Tibial nerve (tissue), 4 donors: ENCODE measurements around the gene ARID1B. TPM values are rescaled to one million over a fixed set of nuclear protein-coding genes. Genes with fewer than 3 reads are reported as not detected.
"Not testable (repeated sequence)": the region's sequence is repeated elsewhere in the genome, so short reads cannot be mapped to it uniquely, and the experiment has no call there.

Experiments used
- DNase-seq, 2 donors: peaks; one replicate each; pipeline ENCODE4 v3.0.0-alpha.2; 2019; ENCODE audit warnings: low spot score in 2 of 2
- H3K27ac ChIP-seq, 4 donors: fragments of 200-600 bp; sonication (generic) in 3 of 4; one replicate each; pipeline ENCODE4 v1.5.1; 2017 to 2019; ENCODE audit warnings: mild to moderate bottlenecking in 1 of 4
- H3K27me3 ChIP-seq, 2 donors: fragments of 200-600 bp; sonication (generic) in 1 of 2; one replicate each; pipeline versions ENCODE4 v1.5.1 to v1.6.0; 2017 to 2019
- H3K36me3 ChIP-seq, 3 donors: fragments of 200-600 bp; sonication (generic); one replicate each; pipeline ENCODE4 v1.5.1; 2018 to 2019
- H3K4me1 ChIP-seq, 4 donors: fragments of 200-600 bp; sonication (generic) in 3 of 4; one replicate each; pipeline ENCODE4 v1.5.1; 2017 to 2019
- H3K4me3 ChIP-seq, 4 donors: fragments of 200-600 bp; sonication (generic) in 3 of 4; one replicate each; pipeline ENCODE4 v1.5.1; 2017 to 2019; ENCODE audit warnings: mild to moderate bottlenecking in 1 of 4, moderate library complexity in 1 of 4
- H3K9me3 ChIP-seq, 4 donors: fragments of 200-600 bp; sonication (generic) in 3 of 4; one replicate each; pipeline ENCODE4 v1.5.1; 2017 to 2019
- CTCF ChIP-seq, 5 experiments: fragments of 200-600 bp in 3 of 5; fragments of 450-650 bp in 2 of 5; sonication (generic) in 3 of 5; IDR thresholded peaks; one replicate each; pipeline ENCODE4 v1.5.1; 2016 to 2019; ENCODE audit warnings: antibody characterized with exemption in 5 of 5, mild to moderate bottlenecking in 3 of 5, moderate library complexity in 2 of 5
- EP300 ChIP-seq, 2 donors: sonication (generic); formaldehyde crosslinking; IDR thresholded peaks; one replicate each; pipeline ENCODE4 v1.6.1; 2017; ENCODE audit warnings: antibody characterized with exemption in 2 of 2, mild to moderate bottlenecking in 1 of 2
- POLR2A ChIP-seq, 2 donors: fragments of 450-650 bp; IDR thresholded peaks; one replicate each; pipeline ENCODE4 v1.6.1; 2017; ENCODE audit warnings: antibody characterized with exemption in 2 of 2, mild to moderate bottlenecking in 2 of 2, moderate library complexity in 2 of 2
- WGBS, 2 donors: methylation state at CpG; one replicate each; pipeline ENCODE4 v1.1.5; 2018; 5-methylcytosine and 5-hydroxymethylcytosine counted together
- total RNA-seq, 4 donors: library from RNA; depleted of rRNA; stranded (reverse); fragments of >200 nt; gene quantifications; one replicate each; pipeline ENCODE4 v1.1.0, GENCODE V29; 2016

Gene ARID1B
- total RNA-seq, 4 donors from 2014 or later = 91.5 to 123 (median 110) TPM

DNA sequence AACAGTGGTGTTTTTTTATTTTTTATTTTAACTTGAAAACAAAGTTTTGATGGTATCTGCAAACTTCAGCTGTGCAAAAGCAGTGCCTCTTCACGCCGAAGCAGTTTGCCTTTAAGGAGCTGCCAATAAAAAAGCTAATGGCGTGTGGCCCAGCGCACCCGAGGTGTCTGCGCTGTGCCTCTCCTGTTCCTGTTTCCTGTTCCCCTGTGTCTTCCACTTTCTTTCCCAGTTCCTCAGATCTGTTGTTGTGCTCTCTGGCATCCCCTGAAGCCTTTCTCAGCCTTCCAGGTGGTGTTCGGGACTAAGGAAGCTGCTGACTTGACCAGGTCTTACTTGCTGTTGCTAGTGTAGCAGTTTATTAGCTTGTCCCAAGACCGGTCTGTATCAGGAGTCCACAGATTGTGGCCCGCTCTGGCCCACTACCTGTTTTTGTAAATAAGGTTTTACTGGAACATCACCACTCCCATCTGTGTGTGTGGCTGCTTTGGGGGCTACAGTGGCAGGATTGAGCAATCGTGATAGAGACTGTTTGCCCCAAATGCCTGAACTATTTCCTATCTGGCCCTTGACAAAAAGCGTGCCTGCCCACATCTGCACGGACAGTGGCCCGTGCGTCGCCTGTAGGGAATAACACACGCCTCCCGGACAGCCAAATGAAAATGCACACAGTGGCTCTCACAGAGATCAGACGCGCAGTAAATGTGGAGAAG, 367.8 kb downstream of the ARID1B start:
- Histone ChIP-seq H3K27me3 (no peaks in the 10 kb centered on the region), H3K9me3 (no peaks in the 10 kb centered on the region), H3K27ac (peak overlapping the region in 3 of 4 donors; percentile 41 to 85 (median 70)), H3K4me3 (no peak overlapping the region), H3K36me3 (peaks cover 0 to 26% (median 4%) of the 10 kb centered on the region in 3 donors), H3K4me1 (peaks cover 0 to 55% (median 24%) of the 10 kb centered on the region in 4 donors)
- TF ChIP-seq EP300 (IDR thresholded peaks at IDR 0.05) (no peak), POLR2A (IDR thresholded peaks at IDR 0.05) (no peak), CTCF (IDR thresholded peaks at IDR 0.05) (no peak)
- DNase-seq = no peak
- WGBS, 2 donors = 62 to 69% methylated on average over 19 of the region's 19 CpGs

- TF ChIP-seq EP300 (IDR thresholded peaks at IDR 0.05) (no peak), POLR2A (IDR thresholded peaks at IDR 0.05) (no peak), CTCF (IDR thresholded peaks at IDR 0.05) (no peak)
- DNase-seq = no peak
- H3K4me3 ChIP-seq = no peak overlapping the region
- peaks cover 0 to 61% (median 24%) of the 10 kb centered on the region in 4 donors for H3K4me1 ChIP-seq
- no peaks in the 10 kb centered on the region for H3K9me3 ChIP-seq
- 65 to 75% methylated on average over 6 of the region's 6 CpGs for WGBS, 2 donors
- peak overlapping the region in 3 of 4 donors; percentile 41 to 85 (median 70) for H3K27ac ChIP-seq
- H3K36me3 ChIP-seq = peaks cover 0 to 24% (median 4%) of the 10 kb centered on the region in 3 donors
- H3K27me3 ChIP-seq = no peaks in the 10 kb centered on the region
These were observed 368.6 kb downstream of the ARID1B start for GRCh38 chr6:157145656-157146285.

DNA sequence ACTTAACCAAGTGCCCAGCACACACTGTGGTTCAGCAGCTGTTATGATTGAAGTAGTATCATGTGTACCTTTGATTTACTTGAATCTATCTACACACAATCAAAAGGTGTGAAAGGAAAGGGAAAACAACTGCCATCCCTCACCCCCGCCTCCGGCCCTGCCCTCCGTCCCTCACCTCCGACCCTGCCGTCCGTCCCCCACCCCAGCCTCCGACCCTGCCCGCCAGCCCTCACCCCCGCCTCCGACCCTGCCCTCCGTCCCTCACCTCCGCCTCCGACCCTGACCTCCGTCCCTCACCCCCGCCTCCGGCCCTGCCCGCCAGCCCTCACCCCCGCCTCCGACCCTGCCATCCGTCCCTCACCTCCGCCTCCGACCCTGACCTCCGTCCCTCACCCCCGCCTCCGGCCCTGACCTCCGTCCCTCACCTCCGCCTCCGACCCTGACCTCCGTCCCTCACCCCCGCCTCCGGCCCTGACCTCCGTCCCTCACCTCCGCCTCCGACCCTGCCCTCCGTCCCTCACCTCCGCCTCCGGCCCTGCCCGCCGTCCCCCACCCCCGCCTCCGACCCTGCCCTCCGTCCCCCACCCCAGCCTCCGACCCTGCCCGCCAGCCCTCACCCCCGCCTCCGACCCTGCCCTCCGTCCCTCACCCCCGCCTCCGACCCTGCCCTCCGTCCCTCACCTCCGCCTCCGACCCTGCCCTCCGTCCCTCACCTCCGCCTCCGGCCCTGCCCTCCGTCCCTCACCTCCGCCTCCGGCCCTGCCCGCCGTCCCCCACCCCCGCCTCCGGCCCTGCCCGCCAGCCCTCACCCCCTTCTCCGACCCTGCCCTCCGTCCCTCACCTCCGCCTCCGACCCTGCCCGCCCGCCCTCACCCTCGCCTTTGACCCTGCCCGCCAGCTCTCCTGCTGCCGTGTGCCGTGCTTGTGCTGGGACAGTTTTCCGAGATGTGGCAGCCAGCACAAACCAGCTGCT, 370.2 kb downstream of the ARID1B start:
- DNase-seq, H3K4me3 ChIP-seq, H3K9me3 ChIP-seq, H3K27me3 ChIP-seq: not testable (repeated sequence)
- Histone ChIP-seq H3K27ac (peak overlapping the region in 2 of 4 donors; percentile 46 to 89), H3K36me3 (peaks cover 0 to 14% (median 4%) of the 10 kb centered on the region in 3 donors), H3K4me1 (peaks cover 0 to 61% (median 24%) of the 10 kb centered on the region in 4 donors)
- WGBS, 2 donors = 90 to 92% methylated on average over 47 to 65 of the region's 74 CpGs

- DNase-seq = peak in 1 of 2 donors; percentile 20
- Histone ChIP-seq H3K4me3 (no peak overlapping the region), H3K27ac (peak overlapping the region in 3 of 4 donors; percentile 29 to 89 (median 55))
These were observed 371.5 kb downstream of the ARID1B start for GRCh38 chr6:157148391-157149323.

More at GRCh38 chr6:157148391-157149323, 371.5 kb downstream of the ARID1B start:
- WGBS, 2 donors = 63 to 64% methylated on average over 20 to 22 of the region's 25 CpGs
- Histone ChIP-seq H3K4me1 (peaks cover 0 to 51% (median 15%) of the 10 kb centered on the region in 4 donors), H3K27me3 (no peaks in the 10 kb centered on the region), H3K36me3 (peaks cover 0 to 14% (median 4%) of the 10 kb centered on the region in 3 donors), H3K9me3 (no peaks in the 10 kb centered on the region)
- TF ChIP-seq EP300 (IDR thresholded peaks at IDR 0.05) (peak in 1 of 2 donors; percentile 58), CTCF (IDR thresholded peaks at IDR 0.05) (no peak), POLR2A (IDR thresholded peaks at IDR 0.05) (no peak)
